Neuronal stem cell (in vitro differentiated cells): ENCODE measurements around the gene FAM20A.
"Not testable (repeated sequence)": the region's sequence is repeated elsewhere in the genome, so short reads cannot be mapped to it uniquely, and the experiment has no call there.

Source experiments
- DNase-seq: peaks from one replicate; pipeline ENCODE4 v3.0.0-alpha.2; 2013; ENCODE audit warnings: low spot score
- H2AFZ ChIP-seq: one replicate; pipeline ENCODE4 v1.6.1; 2013; ENCODE audit warnings: mild to moderate bottlenecking, low read length, inconsistent platforms
- H2AK5ac ChIP-seq: 2 replicates; pipeline ENCODE4 v1.6.1; 2013; ENCODE audit warnings: low read depth, mild to moderate bottlenecking, inconsistent platforms, low read length, moderate library complexity, mixed read lengths
- H2BK120ac ChIP-seq: 2 replicates; pipeline ENCODE4 v1.6.1; 2013; ENCODE audit warnings: low read depth, mild to moderate bottlenecking, inconsistent platforms, low read length, moderate library complexity, mixed read lengths
- H2BK12ac ChIP-seq: one replicate; pipeline ENCODE4 v1.6.1; 2013; ENCODE audit warnings: low read length, inconsistent platforms
- H2BK15ac ChIP-seq: 2 replicates; pipeline ENCODE4 v1.6.1; 2013; ENCODE audit warnings: mild to moderate bottlenecking, low read length, inconsistent platforms, mixed read lengths
- H2BK5ac ChIP-seq: one replicate; pipeline ENCODE4 v1.6.1; 2013; ENCODE audit warnings: inconsistent platforms, mild to moderate bottlenecking, low read length, moderate library complexity
- H3K14ac ChIP-seq: one replicate; pipeline ENCODE4 v1.6.1; 2013; ENCODE audit warnings: low read length, inconsistent platforms
- H3K18ac ChIP-seq: 2 replicates; pipeline ENCODE4 v1.6.1; 2013; ENCODE audit warnings: low read length, inconsistent platforms
- H3K23ac ChIP-seq: 2 replicates; pipeline ENCODE4 v1.6.1; 2013; ENCODE audit warnings: low read depth, mild to moderate bottlenecking, mixed read lengths, low read length, inconsistent platforms; ENCODE audit not compliant: poor library complexity
- H3K27ac ChIP-seq: replicated peaks from 3 replicates; pipeline ENCODE4 v1.5.1; 2013; ENCODE audit warnings: low read length, inconsistent platforms
- H3K27me3 ChIP-seq, 3 experiments: 2 replicates each; pipeline ENCODE4 v1.6.1; 2013; ENCODE audit warnings: low read length in 3 of 3, mild to moderate bottlenecking in 2 of 3, inconsistent platforms in 1 of 3, low read depth in 1 of 3, mixed read lengths in 1 of 3, moderate library complexity in 1 of 3; ENCODE audit not compliant: control insufficient read depth in 3 of 3, insufficient read depth in 3 of 3
- H3K36me3 ChIP-seq, 2 donors: replicated peaks in 1 of 2; 2 replicates each; pipeline ENCODE4 v1.6.1; 2013; ENCODE audit warnings: low read length in 2 of 2; ENCODE audit not compliant: control insufficient read depth in 2 of 2, insufficient read depth in 2 of 2
- H3K4ac ChIP-seq: 2 replicates; pipeline ENCODE4 v1.6.1; 2013; ENCODE audit warnings: inconsistent platforms, mild to moderate bottlenecking, low read length, moderate library complexity
- H3K4me1 ChIP-seq, 2 donors: 1 replicate in 1 of 2; 2 replicates in 1 of 2; pipeline ENCODE4 v1.6.1; 2013; ENCODE audit warnings: low read length in 2 of 2, low read depth in 1 of 2; ENCODE audit not compliant: control insufficient read depth in 2 of 2, insufficient read depth in 1 of 2
- H3K4me2 ChIP-seq: one replicate; pipeline ENCODE4 v1.6.1; 2013; ENCODE audit warnings: mild to moderate bottlenecking, low read length, inconsistent platforms; ENCODE audit not compliant: insufficient read depth, poor library complexity, severe bottlenecking
- H3K4me3 ChIP-seq, 2 donors: 2 replicates each; pipeline ENCODE4 v1.5.1; 2013; ENCODE audit warnings: low read length in 2 of 2, mild to moderate bottlenecking in 2 of 2, inconsistent platforms in 1 of 2, moderate library complexity in 1 of 2
- H3K79me1 ChIP-seq: one replicate; pipeline ENCODE4 v1.6.1; 2013; ENCODE audit warnings: low read depth, mild to moderate bottlenecking, inconsistent platforms, low read length, moderate library complexity
- H3K9ac ChIP-seq: one replicate; pipeline ENCODE4 v1.6.1; 2013; ENCODE audit warnings: mild to moderate bottlenecking, low read depth, low read length, inconsistent platforms; ENCODE audit not compliant: poor library complexity
- H3K9me3 ChIP-seq, 2 donors: replicated peaks in 1 of 2; 2 replicates each; pipeline versions ENCODE3 to v1.6.1; 2013; ENCODE audit warnings: low read length in 2 of 2, mild to moderate bottlenecking in 2 of 2, inconsistent platforms in 1 of 2, low read depth in 1 of 2, mixed read lengths in 1 of 2, moderate library complexity in 1 of 2; ENCODE audit not compliant: control insufficient read depth in 2 of 2, insufficient read depth in 1 of 2
- H4K8ac ChIP-seq: one replicate; pipeline ENCODE4 v1.6.1; 2013; ENCODE audit warnings: low read depth, mild to moderate bottlenecking, inconsistent platforms, low read length, moderate library complexity
- H4K91ac ChIP-seq: one replicate; pipeline ENCODE4 v1.6.1; 2013; ENCODE audit warnings: low read length, low read depth, mild to moderate bottlenecking, inconsistent platforms; ENCODE audit not compliant: poor library complexity
- WGBS, 2 donors: extraction: QIAGEN DNeasy Blood & Tissue Kit; methylation state at CpG; one replicate each; pipeline ENCODE4 v1.1.7; 2013; ENCODE audit warnings: missing lambda C conversion rate in 2 of 2, mixed read lengths in 1 of 2; ENCODE audit not compliant: insufficient read length in 2 of 2, insufficient replicate concordance in 1 of 2; ENCODE audit errors: extremely low coverage in 2 of 2; 5-methylcytosine and 5-hydroxymethylcytosine counted together

FAM20A gene

DNA sequence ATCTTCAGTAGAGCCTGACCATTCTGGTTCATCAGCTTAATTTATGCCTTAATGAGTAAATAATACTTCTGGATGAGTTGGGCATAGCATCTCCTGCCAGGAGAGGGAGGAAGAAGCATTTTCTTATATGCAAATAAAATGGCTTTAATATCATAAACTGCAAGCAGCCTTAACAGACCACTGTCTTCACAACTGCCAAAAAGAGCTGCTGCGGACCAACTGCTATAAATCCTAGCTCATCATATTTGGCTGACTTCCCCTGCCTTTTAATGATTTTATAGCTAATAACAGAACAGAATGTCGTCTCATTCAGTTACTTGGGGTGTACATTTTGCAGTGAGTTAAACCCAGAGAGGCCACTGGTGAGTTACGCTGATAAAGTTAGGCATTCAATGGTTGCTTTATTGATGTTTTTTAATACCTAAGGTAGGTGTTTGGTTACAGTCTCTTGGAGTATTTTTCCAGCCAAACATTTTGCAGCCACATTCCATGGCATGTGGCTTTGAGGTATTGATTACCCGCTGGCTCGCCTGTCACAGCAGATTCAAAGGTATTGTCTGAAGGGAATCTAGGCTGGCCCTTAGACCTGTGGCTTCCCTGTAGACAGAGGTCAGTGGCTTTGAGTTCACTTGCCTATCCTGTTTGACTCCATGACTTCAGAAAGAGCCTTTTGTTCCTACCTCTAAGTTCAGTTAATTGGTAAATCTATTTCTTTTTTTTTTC, 16.4 kb downstream of the FAM20A start:
- no CpG with 5 or more reads among the region's 5 CpGs for WGBS, 2 donors
- H3K27ac ChIP-seq, result no peak overlapping the region
- H2BK12ac ChIP-seq, result no peak overlapping the region
- H3K23ac ChIP-seq, result no peak overlapping the region
- no peak for DNase-seq
- H3K4me1 ChIP-seq, result peaks cover 0 to 10% of the 10 kb centered on the region in 2 donors
- no peak overlapping the region for H2AK5ac ChIP-seq
- no peak overlapping the region for H2AFZ ChIP-seq
- H2BK120ac ChIP-seq, result no peak overlapping the region
- no peaks in the 10 kb centered on the region for H3K79me1 ChIP-seq
- no peak overlapping the region for H2BK15ac ChIP-seq
- H3K4me3 ChIP-seq, result no peak overlapping the region
- H3K14ac ChIP-seq, result no peak overlapping the region
- H3K36me3 ChIP-seq, result no peaks in the 10 kb centered on the region
- no peak overlapping the region for H3K18ac ChIP-seq
- H3K9ac ChIP-seq, result no peak overlapping the region
- H2BK5ac ChIP-seq, result no peak overlapping the region
- peaks cover 0 to 2% of the 10 kb centered on the region in 2 donors for H3K9me3 ChIP-seq
- no peak overlapping the region for H4K91ac ChIP-seq
- no peak overlapping the region for H3K4ac ChIP-seq
- H4K8ac ChIP-seq, result no peak overlapping the region
- no peaks in the 10 kb centered on the region for H3K27me3 ChIP-seq
- no peak overlapping the region for H3K4me2 ChIP-seq

- H3K79me1 ChIP-seq, H3K36me3 ChIP-seq, H2BK12ac ChIP-seq, H4K8ac ChIP-seq, H2BK120ac ChIP-seq, H2BK5ac ChIP-seq, H2AFZ ChIP-seq, H3K4me2 ChIP-seq, H2AK5ac ChIP-seq, H3K18ac ChIP-seq, H3K14ac ChIP-seq, H4K91ac ChIP-seq, H3K4ac ChIP-seq, H3K9ac ChIP-seq, H3K23ac ChIP-seq, H3K27me3 ChIP-seq, DNase-seq, H3K4me1 ChIP-seq, H2BK15ac ChIP-seq, H3K9me3 ChIP-seq, H3K4me3 ChIP-seq, H3K27ac ChIP-seq: not testable (repeated sequence)
- no CpG with 5 or more reads among the region's 6 CpGs for WGBS, 2 donors
Observed at GRCh38 chr17:68582867-68583266, 18.3 kb downstream of the FAM20A start.

DNA sequence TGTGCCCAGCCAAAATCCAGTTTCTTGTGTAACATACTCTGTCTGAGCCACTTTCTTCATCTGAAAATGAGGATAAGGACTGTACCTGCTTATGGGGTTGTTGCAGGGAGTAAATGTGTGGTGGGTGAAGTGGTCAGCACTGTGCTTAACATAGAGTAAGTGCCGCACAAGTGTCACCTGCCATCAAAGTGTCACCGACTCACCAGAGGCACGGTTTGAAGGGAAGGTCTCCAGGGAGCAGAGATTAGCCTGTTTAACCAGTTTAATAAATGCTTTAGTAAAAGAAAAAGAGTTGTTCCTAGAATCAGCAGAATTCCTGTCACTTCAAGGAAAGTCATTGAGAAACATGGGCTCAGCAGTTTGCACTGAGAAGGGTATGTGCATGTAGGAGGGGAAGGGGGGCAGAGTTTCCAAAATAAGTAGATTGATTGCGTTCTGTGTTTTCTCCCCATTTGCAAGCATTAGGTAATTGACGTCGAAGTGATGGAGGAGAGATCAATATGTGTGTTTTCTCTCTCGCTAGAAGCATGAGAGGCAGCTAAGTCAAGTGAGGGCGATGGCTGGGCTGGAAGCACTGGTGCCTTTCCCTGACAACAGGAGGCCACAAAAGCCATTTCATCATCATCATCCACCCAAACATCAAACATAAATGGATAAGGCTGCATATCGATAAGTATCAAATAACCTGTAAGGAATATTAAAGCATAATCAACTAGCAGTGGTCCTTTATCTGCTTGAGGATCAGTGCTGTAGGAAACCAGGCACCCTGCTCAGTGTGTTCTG, 19.1 kb downstream of the FAM20A start:
- no peak for DNase-seq

DNA sequence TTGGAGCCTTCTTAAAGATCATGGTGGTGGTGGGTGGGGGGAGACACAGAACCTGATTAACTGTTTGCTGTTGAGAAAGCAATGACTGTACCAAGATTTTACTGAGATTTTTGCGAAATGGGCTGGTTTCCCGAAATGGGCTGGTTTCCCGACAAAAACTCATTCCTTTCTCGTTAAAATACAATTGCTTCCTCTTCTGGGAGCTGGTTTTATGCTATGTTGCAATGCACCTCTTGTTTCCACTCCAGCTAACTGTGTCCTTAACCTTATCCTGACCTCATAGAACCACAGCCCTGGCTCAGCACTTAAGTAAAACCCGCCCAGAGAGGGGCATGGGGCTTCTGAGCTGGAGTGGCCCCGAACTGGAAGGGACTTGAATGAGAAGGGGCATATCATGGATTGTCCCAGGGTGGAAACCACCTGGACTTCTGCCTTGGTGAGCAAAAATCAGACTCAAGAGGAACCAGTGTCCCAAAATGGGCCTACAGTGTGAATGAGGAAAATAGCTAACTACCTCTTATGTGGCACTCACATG, 20.9 kb downstream of the FAM20A start:
- no peak for DNase-seq
- H3K4ac ChIP-seq, result no peak overlapping the region
- H2AK5ac ChIP-seq, result no peak overlapping the region
- no CpG with 5 or more reads among the region's 6 CpGs for WGBS, 2 donors
- H3K4me1 ChIP-seq, result peaks cover 0 to 4% of the 10 kb centered on the region in 2 donors
- H3K4me2 ChIP-seq, result no peak overlapping the region
- no peak overlapping the region for H2BK5ac ChIP-seq
- H2AFZ ChIP-seq, result no peak overlapping the region
- no peak overlapping the region for H4K91ac ChIP-seq
- H3K4me3 ChIP-seq, result no peak overlapping the region
- no peaks in the 10 kb centered on the region for H3K79me1 ChIP-seq
- H2BK15ac ChIP-seq, result no peak overlapping the region
- H2BK12ac ChIP-seq, result no peak overlapping the region
- H4K8ac ChIP-seq, result no peak overlapping the region
- H3K23ac ChIP-seq, result no peak overlapping the region
- no peak overlapping the region for H3K18ac ChIP-seq
- H3K9me3 ChIP-seq, result no peaks in the 10 kb centered on the region
- H3K9ac ChIP-seq, result no peak overlapping the region
- H3K14ac ChIP-seq, result no peak overlapping the region
- no peak overlapping the region for H3K27ac ChIP-seq
- H3K27me3 ChIP-seq, result no peaks in the 10 kb centered on the region
- no peak overlapping the region for H2BK120ac ChIP-seq
- no peaks in the 10 kb centered on the region for H3K36me3 ChIP-seq

More for the DNA sequence above, 19.1 kb downstream of the FAM20A start:
- Histone ChIP-seq H2AFZ (no peak overlapping the region), H3K27me3 (no peaks in the 10 kb centered on the region), H2BK5ac (no peak overlapping the region), H3K4me3 (no peak overlapping the region), H3K79me1 (no peaks in the 10 kb centered on the region), H2AK5ac (no peak overlapping the region), H3K4ac (no peak overlapping the region), H3K9me3 (peaks cover 0 to 2% of the 10 kb centered on the region in 2 donors), H3K27ac (no peak overlapping the region), H3K14ac (no peak overlapping the region), H3K4me1 (peaks cover 0 to 10% of the 10 kb centered on the region in 2 donors), H4K8ac (no peak overlapping the region), H3K4me2 (no peak overlapping the region), H3K36me3 (no peaks in the 10 kb centered on the region), H3K18ac (no peak overlapping the region), H2BK120ac (no peak overlapping the region), H2BK12ac (no peak overlapping the region), H4K91ac (no peak overlapping the region), H3K23ac (no peak overlapping the region), H2BK15ac (no peak overlapping the region), H3K9ac (no peak overlapping the region)
- WGBS, 2 donors, result no CpG with 5 or more reads among the region's 9 CpGs
